ENCODE results near the gene FOXQ1. TPM values are rescaled to one million over a fixed set of nuclear protein-coding genes. Genes with fewer than 3 reads are reported as not detected.

FOXQ1 gene
- total RNA-seq, 2 donors from 2014 or later, result not detected

DNA sequence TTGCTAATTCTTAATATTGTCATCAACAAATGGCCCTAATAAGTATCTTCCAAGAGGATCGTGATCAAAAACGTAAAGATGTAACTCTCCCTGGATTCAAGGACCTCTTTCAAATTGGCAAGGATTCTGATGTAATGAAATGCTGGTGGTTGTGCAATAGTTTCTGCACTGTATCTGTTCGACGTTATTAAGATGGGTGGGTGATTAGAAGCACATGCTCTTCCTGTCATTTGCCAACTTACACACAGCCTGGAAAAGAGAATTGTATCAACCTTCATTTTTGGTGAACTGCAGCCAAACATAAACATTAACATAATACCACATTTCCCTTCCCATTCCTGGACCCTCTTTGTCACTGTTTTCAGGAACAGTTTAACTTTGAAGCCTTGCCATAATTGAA, 9.8 kb downstream of the FOXQ1 start:
- no peaks in the 10 kb centered on the region for H3K9me3 Mint-ChIP-seq
- peaks cover 21 to 22% of the 10 kb centered on the region in 2 donors for H3K27me3 Mint-ChIP-seq
- DNase-seq (ENCODE audit: low spot score) (no peak), ATAC-seq (no peak)
- no peak overlapping the region for H3K27ac Mint-ChIP-seq
- H3K4me3 Mint-ChIP-seq, result no peak overlapping the region
- no peaks in the 10 kb centered on the region for H3K4me1 Mint-ChIP-seq (ENCODE audit: low read depth in 2 of 2)
- no peaks in the 10 kb centered on the region for H3K36me3 Mint-ChIP-seq

DNA sequence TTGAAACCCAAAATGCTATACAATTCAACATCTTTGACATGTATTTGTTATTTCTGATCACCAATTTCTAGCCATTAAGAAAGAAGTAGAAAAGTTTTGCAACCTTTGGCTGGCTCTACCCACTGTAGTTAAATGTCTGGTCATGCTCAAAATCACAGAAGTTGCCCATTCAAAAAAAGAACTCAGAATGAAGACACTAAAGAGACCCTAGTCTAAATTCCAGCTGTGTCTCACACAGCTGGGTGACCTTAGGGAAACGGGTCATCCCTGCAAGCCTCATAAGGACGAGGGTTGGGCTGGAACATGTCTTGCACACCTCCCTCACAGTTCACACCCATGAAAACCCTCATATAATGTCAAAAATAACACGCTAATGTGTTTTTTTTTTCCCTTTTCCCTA, 10.3 kb downstream of the FOXQ1 start:
- Mint-ChIP-seq H3K27me3 (peaks cover 23 to 24% of the 10 kb centered on the region in 2 donors), H3K9me3 (no peaks in the 10 kb centered on the region), H3K4me1 (ENCODE audit: low read depth in 2 of 2) (no peaks in the 10 kb centered on the region), H3K36me3 (no peaks in the 10 kb centered on the region), H3K4me3 (no peak overlapping the region), H3K27ac (no peak overlapping the region)
- DNase-seq (ENCODE audit: low spot score) (no peak), ATAC-seq (no peak)

DNA sequence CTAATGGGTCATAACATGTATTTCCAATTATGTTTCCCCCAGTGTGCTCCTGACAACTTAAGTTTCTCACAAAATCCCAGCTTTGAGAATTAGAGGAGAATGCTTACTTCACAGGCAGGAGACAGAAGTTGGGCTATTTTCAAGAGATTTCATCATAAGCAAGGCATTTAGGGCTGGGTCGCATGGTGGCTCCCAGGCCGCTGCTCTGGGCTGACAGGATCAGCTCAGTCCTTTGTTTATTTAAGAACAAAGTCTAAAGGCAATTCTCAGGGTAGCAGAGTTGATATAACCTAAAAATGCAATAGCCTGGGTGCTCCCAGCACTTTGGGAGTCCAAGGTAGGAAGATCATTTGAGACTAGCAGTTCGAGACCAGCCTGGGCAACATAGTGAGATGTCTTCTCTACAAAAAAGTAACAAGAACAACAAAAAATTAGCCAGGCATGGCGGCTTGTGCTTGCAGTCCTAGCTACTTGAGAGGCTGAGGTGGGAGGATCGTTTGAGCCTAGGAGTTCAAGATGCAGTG, 10.9 kb downstream of the FOXQ1 start:
- DNase-seq (ENCODE audit: low spot score) (no peak), ATAC-seq (no peak)
- peaks cover 22 to 24% of the 10 kb centered on the region in 2 donors for H3K27me3 Mint-ChIP-seq
- no peak overlapping the region for H3K27ac Mint-ChIP-seq
- no peak overlapping the region for H3K4me3 Mint-ChIP-seq
- H3K36me3 Mint-ChIP-seq, result no peaks in the 10 kb centered on the region
- no peaks in the 10 kb centered on the region for H3K9me3 Mint-ChIP-seq
- H3K4me1 Mint-ChIP-seq (ENCODE audit: low read depth in 2 of 2), result no peaks in the 10 kb centered on the region

DNA sequence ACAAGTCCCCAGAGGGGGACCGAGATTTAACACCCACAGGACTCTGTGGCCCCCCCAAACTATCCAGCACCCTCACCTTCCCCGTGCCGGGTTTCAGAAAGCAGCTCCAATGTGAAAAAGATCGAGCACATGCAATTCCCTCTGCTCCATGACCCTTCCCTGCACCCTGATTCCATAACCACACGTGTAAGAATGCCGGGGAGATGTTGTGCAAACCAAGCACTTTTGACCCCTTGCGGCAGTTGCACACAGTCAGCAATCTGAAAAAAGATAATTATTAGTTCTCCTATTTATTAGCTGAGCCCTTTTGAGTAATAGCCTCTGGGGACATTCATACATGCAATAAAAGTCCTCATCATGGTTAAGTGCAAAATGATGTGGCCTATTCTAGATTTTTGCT, 13.0 kb downstream of the FOXQ1 start:
- no peak overlapping the region for H3K27ac Mint-ChIP-seq
- H3K4me3 Mint-ChIP-seq, result no peak overlapping the region
- no peaks in the 10 kb centered on the region for H3K36me3 Mint-ChIP-seq
- peaks cover 28 to 41% of the 10 kb centered on the region in 2 donors for H3K27me3 Mint-ChIP-seq
- no peaks in the 10 kb centered on the region for H3K9me3 Mint-ChIP-seq
- ATAC-seq, result no peak
- DNase-seq (ENCODE audit: low spot score), result no peak
- H3K4me1 Mint-ChIP-seq (ENCODE audit: low read depth in 2 of 2), result no peaks in the 10 kb centered on the region

DNA sequence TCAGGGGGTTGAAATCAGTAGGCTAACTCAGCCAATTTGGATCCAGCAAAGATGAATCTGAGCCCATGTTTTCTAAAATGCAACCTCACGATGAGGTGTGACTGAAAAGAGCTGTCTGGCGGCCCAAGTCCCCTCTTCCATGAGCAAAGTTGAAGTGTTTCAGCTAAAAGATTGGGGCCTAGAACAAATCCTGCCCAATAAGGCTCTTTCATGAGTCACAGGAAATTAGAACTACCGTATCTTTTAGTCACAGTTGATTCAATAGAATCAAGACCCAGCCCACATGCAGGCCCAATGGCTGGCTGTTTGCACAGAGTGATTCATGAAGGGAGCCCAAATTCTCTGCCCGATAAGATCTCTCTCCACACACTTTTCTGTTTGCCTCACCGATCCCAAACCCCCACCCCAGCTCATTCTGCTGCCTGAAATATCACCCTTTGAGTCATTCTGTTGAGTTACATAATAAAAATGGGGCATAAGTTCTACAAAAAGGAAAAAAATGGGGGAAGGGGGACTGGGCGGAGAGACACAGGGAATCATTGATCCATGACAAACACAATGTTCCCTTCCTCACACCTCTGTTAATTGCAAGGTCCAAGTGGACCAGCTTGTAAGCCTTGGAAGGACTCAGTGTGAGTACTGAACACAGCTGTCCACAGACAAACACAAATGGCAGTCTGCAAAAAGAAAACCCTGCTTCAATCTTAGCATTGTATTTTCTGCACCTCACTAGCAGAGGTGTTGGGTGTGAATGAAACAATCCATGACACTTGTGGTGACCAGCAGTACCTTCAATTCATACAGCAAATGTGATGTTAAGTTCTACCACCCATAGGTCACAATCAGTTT, 13.8 kb downstream of the FOXQ1 start:
- no peaks in the 10 kb centered on the region for H3K4me1 Mint-ChIP-seq (ENCODE audit: low read depth in 2 of 2)
- no peaks in the 10 kb centered on the region for H3K36me3 Mint-ChIP-seq
- H3K4me3 Mint-ChIP-seq, result no peak overlapping the region
- ATAC-seq (no peak), DNase-seq (ENCODE audit: low spot score) (no peak)
- peaks cover 35 to 47% of the 10 kb centered on the region in 2 donors for H3K27me3 Mint-ChIP-seq
- peaks cover 3% of the 10 kb centered on the region for H3K9me3 Mint-ChIP-seq
- H3K27ac Mint-ChIP-seq, result no peak overlapping the region

DNA sequence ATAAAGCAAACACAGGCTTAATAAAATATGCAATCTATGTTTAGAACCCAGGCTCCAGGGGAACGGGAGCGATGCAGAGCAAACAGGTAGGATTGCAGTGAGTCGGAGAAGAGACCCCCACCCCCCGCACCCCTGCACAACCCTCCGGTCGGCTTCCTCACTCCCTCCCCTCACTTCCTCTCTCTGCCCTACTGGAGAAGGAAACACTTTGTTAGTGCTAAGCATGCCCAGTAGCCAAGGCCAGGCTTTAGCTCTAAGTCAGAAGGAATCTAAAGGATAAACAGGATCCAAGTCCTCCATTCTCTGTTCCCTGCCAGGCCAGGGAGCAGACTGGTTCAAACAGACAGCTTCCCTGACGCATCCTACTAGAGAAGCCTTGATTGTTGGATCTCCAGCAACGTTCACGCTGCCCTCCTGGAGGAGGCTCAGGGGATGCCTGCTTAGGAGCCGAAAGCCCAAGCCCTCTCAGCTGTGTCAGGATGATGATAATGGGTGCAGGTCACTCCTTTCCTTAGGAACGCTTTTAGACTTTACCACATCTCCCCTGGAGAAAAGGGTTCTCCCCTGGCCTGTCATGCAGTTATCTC, 14.7 kb downstream of the FOXQ1 start:
- no peak for ATAC-seq
- H3K36me3 Mint-ChIP-seq, result no peaks in the 10 kb centered on the region
- no peak for DNase-seq (ENCODE audit: low spot score)
- peaks cover 35 to 47% of the 10 kb centered on the region in 2 donors for H3K27me3 Mint-ChIP-seq
- H3K4me1 Mint-ChIP-seq (ENCODE audit: low read depth in 2 of 2), result no peaks in the 10 kb centered on the region
- H3K4me3 Mint-ChIP-seq, result no peak overlapping the region
- H3K27ac Mint-ChIP-seq, result no peak overlapping the region
- H3K9me3 Mint-ChIP-seq, result peaks cover 3% of the 10 kb centered on the region

DNA sequence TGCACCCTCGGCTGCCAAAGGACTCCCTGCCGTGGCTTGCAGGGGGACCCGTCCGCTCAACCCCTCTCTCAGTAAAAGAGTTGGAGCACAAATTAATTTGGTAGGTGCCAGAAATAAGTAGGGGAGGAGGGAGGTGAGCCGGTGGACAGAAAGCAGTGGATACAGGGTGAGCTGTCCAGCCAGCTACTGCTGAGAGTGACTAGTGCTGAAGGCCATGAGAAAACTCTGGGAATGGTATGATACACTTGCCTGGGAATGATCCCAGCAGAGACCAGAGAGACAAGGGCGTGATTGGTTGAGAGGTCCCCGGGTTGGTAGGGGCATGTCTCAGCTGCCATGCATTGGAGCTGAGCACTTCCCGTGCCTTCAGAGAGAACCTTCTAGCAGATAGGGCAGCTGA, 15.7 kb downstream of the FOXQ1 start:
- H3K36me3 Mint-ChIP-seq, result no peaks in the 10 kb centered on the region
- peaks cover 37 to 42% of the 10 kb centered on the region in 2 donors for H3K27me3 Mint-ChIP-seq
- ATAC-seq (no peak), DNase-seq (ENCODE audit: low spot score) (no peak)
- peaks cover 3% of the 10 kb centered on the region for H3K9me3 Mint-ChIP-seq
- no peak overlapping the region for H3K4me3 Mint-ChIP-seq
- H3K4me1 Mint-ChIP-seq (ENCODE audit: low read depth in 2 of 2), result no peaks in the 10 kb centered on the region
- H3K27ac Mint-ChIP-seq, result no peak overlapping the region

DNA sequence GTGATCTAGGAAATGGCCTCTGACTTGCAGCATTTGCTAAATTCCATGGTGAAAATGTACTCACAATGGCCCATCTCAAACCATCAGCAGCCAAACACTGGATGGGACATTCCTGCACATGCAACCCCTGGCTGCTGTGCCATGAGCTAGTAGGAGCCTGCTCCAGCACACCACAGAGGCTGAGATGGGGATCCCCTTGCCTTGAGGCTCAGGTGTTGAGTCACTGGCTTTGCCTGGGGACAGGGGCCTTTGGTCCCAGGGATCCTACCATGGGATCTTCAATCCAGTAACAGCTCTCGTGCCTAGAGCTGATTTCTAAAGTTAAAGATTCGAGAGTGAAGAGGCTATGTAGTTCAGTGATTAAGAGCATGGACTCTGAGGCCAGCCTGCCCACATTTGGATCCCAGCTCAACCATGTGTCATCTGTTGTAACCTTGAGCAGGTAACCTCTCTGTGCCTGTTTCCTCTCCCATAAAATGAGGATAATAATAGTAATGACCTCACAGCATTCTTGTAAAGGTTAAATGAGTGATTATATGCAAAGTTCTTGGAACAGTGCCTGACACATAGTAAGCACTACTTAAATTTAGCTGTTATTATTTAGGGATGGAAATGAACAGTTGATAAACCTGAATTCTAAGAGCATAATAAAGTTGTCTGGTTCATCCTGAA, 16.4 kb downstream of the FOXQ1 start:
- peaks cover 37 to 45% of the 10 kb centered on the region in 2 donors for H3K27me3 Mint-ChIP-seq
- H3K36me3 Mint-ChIP-seq, result no peaks in the 10 kb centered on the region
- no peak for DNase-seq (ENCODE audit: low spot score)
- H3K4me3 Mint-ChIP-seq, result no peak overlapping the region
- peak in 1 of 2 donors; percentile 44 for ATAC-seq
- H3K27ac Mint-ChIP-seq, result no peak overlapping the region
- no peaks in the 10 kb centered on the region for H3K4me1 Mint-ChIP-seq (ENCODE audit: low read depth in 2 of 2)
- peaks cover 3% of the 10 kb centered on the region for H3K9me3 Mint-ChIP-seq

DNA sequence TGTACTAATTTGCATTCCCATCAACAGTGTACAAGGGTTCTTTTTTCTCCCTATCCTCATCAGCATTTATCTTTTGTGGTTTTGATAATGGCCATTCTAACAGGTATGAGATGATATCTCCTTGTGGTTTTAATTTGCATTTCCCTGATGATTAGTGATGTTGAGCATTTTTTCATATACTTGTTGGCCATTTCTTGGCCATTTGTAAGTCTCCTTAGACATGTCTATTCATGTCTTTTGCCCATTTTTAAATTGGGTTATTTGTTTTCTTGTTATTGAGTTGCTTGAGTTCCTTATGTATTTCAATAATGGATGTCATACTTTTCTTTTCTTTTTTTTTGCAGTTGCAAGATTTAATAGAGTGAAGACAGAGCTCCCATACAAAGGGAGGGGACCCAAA, 17.8 kb downstream of the FOXQ1 start:
- DNase-seq (ENCODE audit: low spot score) (no peak), ATAC-seq (no peak)
- Mint-ChIP-seq H3K4me3 (no peak overlapping the region), H3K9me3 (peaks cover 3% of the 10 kb centered on the region), H3K4me1 (ENCODE audit: low read depth in 2 of 2) (no peaks in the 10 kb centered on the region), H3K27ac (no peak overlapping the region), H3K36me3 (no peaks in the 10 kb centered on the region), H3K27me3 (peaks cover 39 to 59% of the 10 kb centered on the region in 2 donors)

DNA sequence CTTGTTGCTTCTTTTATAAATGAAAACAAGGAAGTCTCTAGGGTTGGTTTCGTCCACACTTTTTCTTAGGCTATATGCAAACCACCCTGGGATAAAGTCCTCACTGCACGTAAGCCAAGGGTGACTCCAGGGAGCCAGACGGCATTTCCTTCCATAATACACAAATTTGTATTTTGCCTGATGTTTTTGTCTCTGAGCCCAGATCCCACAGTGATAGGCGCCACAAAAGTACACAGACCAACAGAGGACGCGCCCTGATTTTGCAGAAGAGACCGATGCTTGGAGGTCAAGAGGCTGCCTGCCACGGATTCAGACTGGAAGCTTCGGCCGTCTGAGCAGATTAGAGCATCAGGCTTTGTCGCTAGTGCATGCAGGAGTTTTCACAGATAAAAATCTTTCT, 22.8 kb downstream of the FOXQ1 start:
- DNase-seq (ENCODE audit: low spot score), result no peak
- no peak for ATAC-seq
- H3K4me1 Mint-ChIP-seq (ENCODE audit: low read depth in 2 of 2), result no peaks in the 10 kb centered on the region
- H3K27ac Mint-ChIP-seq, result no peak overlapping the region
- peaks cover 3% of the 10 kb centered on the region for H3K9me3 Mint-ChIP-seq
- no peaks in the 10 kb centered on the region for H3K36me3 Mint-ChIP-seq
- no peak overlapping the region for H3K4me3 Mint-ChIP-seq
- H3K27me3 Mint-ChIP-seq, result peaks cover 25 to 47% of the 10 kb centered on the region in 2 donors

DNA sequence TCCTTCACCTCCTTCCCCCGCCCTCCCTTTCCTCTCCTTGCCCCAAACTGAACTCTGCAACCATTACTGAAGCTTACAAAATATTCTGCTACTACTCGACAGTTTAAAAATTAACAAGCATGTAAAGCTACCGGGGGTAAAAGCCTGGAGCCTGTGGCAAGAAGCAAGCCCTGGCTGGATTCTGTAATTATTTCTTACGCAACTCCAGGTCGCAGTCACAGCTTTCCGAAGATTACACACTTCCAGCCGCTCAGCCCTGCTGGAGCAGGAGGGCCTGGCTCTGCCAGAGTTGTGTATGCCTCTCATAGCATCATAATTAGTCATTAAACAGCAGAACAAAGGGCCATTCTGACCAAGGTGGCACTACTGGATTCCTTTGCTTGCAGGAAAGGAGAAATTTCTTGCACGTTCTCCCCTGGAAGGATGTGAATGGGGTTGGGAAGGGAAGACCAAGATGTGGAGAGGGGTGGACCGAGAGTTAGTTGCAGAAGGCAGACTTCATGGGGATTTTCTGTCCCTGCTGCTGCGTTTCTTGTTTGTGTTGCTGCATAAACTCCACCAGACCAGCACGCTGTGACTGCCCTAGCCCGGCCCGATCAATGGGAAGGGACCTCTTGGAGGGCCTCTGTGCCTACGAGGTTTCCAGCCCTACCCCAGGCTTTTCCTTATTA, 23.6 kb downstream of the FOXQ1 start:
- H3K4me3 Mint-ChIP-seq, result no peak overlapping the region
- H3K36me3 Mint-ChIP-seq, result no peaks in the 10 kb centered on the region
- H3K27me3 Mint-ChIP-seq, result peaks cover 17 to 41% of the 10 kb centered on the region in 2 donors
- no peak for DNase-seq (ENCODE audit: low spot score)
- no peak overlapping the region for H3K27ac Mint-ChIP-seq
- H3K9me3 Mint-ChIP-seq, result peaks cover under 1% of the 10 kb centered on the region
- H3K4me1 Mint-ChIP-seq (ENCODE audit: low read depth in 2 of 2), result no peaks in the 10 kb centered on the region
- no peak for ATAC-seq

DNA sequence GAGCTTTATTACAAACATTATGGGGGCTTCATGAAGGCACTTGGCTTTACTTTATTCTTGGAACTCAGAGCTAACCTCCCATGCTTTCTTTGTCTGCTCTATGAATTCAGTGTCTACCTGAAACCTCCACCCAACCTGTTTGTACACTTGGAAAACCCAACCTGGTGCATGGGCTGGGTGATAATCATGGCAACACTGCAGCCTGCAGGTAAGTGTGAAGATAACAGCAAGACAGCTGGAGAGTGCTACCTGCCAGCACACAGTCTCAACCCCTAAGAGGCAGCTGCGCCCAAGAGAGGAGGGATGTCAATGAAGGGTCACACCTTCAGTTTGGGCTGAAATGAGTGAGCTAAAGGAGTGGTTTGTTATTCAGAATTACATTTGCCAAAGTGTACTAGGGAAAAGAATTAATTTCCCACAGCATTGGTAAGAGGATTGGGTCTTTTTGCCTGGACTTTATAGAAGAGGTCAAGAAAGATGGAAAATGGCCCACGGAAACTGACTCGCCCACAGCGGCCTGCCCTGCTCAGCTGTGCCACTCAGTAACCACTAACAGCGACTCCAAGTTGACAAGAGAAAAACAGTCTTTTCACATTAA, 24.4 kb downstream of the FOXQ1 start:
- H3K27me3 Mint-ChIP-seq, result peaks cover 19 to 44% of the 10 kb centered on the region in 2 donors
- H3K36me3 Mint-ChIP-seq, result no peaks in the 10 kb centered on the region
- H3K4me3 Mint-ChIP-seq, result no peak overlapping the region
- no peaks in the 10 kb centered on the region for H3K4me1 Mint-ChIP-seq (ENCODE audit: low read depth in 2 of 2)
- ATAC-seq (no peak), DNase-seq (ENCODE audit: low spot score) (no peak)
- H3K9me3 Mint-ChIP-seq, result no peaks in the 10 kb centered on the region
- H3K27ac Mint-ChIP-seq, result no peak overlapping the region

DNA sequence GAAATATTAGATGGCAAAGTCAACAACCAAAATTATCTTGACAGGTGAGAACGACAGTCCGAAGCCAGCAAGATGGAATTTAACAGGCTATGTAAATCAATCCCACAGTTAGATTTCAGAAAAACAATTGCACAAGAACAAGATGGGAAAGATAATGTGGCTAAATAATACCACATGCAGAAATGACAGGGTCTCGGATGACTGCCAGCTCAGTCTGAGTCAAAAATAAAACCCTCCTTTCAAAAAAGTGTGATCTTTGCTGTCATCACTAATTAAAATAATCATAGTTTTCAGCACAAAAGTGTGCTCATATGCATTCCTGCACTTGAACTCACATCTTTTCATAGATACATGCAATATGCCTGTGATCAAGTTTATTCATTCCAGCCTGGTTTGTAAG, 25.9 kb downstream of the FOXQ1 start:
- Mint-ChIP-seq H3K4me3 (no peak overlapping the region), H3K9me3 (no peaks in the 10 kb centered on the region), H3K36me3 (no peaks in the 10 kb centered on the region), H3K27ac (no peak overlapping the region), H3K4me1 (ENCODE audit: low read depth in 2 of 2) (no peaks in the 10 kb centered on the region), H3K27me3 (peaks cover 25 to 50% of the 10 kb centered on the region in 2 donors)
- DNase-seq (ENCODE audit: low spot score) (no peak), ATAC-seq (no peak)
